Right renal cortex interstitium (tissue), 3 donors: ENCODE data around the gene ZNF778. TPM values are rescaled to one million over a fixed set of nuclear protein-coding genes. Genes with fewer than 3 reads are reported as not detected.

ENCODE experiments used
- DNase-seq, 3 donors: peaks; one replicate each; pipeline ENCODE4 v3.0.0-alpha.2; 2013; ENCODE audit warnings: low read depth in 3 of 3, low spot score in 2 of 3
- polyA plus RNA-seq, 3 donors: library from polyadenylated mRNA; unstranded; fragments of 120-200 nt; gene quantifications; one replicate each; pipeline ENCODE4 v1.2.1, GENCODE V29; 2013; ENCODE audit not compliant: insufficient read length in 3 of 3

Gene ZNF778
- 1 to 10 TPM; 6.2 to 7.3 (median 6.4) TPM for polyA plus RNA-seq

DNA sequence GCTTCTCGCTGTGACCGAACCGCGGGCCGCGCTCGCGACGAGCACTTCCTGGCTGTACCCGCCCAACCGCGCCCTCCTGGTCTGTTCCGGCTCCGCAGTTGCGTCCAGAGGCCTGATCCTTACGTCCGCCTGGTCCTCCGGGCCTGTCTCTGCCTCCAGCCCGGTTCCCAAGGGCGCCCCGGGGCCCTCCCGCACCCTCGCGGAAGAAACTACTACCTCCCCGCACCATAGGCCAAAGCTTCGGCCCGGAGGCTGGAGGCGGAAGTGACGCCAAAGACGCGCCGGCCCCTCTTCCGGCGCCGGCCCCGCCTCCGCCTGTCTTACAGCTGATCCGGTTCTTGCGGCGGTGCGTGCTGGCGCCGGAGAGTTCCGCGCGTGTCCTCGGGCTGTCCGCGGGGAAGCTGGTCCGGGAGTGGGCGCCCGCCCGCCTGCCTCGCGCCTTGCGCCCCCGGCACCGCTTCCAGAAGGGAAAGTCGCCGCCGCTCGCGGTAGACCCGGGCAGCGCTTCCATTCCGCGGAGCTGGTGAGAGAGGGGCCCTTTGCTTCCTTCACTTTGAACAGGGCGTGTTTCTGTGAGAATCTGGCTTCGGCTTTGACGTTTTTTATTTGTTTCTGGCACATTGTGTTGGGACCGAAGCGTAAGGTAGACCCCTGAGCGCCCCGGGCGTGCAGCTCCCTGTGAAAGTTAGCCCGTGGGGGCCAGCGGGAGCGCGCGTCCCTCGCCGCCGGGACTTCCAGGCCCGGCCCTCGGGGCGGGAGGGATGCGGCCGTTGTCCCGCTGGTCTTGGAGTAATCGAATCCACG is at the start of gene ZNF778:
TSS of gene ZNF778 (plus strand) at position 316 of the 804 bp plus-strand sequence. CDS start 3,425 bp downstream, outside the sequence.
- DNase-seq: peak in 1 of 3 donors; percentile 69

DNA sequence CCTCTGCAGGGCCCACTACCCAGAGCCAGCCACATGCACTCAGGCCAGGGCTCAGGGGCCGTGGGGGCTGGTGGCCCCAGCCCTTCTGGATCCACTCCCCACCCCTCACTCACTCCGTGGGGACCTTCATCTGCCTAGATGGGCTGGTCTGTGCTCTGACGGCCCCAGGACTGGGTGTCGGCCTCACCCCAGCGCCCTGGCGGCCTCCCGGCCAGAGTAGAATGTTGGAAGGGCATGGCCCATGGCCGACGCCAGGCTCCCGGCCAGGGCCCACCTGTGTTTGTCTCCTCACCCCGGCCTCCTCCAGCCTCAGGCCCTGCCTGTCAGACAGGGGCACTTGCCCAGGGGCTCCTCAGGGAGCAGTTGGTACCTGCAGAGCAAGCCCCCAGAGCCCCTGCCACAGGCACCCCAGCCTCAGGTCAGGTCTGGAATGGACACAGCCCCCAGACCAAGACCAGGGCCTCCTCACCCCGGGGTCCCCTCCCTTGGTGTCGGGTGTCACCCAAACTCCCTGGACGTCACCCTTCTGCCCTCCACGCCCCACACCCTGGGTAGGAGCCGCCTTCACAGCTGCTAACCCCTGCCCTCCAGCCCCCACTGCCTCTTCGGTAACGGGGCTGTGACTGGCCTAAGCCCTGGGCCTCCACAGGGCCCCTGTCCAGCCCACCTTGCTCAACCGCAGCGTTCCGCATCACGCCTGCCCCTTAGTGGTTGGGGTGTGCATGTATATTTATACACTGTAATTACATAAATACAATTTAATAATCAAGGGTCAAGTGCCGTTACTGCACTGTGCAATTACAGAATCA is 48.9 kb upstream of the ZNF778 start:
- DNase-seq: no peak

DNA sequence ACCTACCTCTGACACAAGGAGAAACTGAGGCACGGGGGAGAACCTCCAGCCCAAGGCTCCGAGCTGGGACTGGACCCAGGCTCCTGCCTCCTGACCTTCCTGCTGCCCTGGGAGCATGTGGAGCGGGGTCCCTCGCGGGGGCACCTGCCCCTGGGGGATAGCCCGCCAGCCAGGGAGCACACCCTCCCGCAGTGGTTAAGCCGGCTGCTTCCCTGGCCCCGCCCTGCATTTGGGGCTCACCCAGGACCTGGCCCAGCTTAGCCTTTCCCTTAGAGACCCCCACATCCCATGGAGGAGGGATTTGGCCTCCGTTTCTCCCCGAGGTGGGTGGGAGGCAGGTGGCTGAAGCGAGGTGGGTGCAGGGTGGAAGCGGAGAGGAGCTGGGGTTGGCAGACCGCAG is 47.7 kb upstream of the ZNF778 start:
- DNase-seq: no peak

DNA sequence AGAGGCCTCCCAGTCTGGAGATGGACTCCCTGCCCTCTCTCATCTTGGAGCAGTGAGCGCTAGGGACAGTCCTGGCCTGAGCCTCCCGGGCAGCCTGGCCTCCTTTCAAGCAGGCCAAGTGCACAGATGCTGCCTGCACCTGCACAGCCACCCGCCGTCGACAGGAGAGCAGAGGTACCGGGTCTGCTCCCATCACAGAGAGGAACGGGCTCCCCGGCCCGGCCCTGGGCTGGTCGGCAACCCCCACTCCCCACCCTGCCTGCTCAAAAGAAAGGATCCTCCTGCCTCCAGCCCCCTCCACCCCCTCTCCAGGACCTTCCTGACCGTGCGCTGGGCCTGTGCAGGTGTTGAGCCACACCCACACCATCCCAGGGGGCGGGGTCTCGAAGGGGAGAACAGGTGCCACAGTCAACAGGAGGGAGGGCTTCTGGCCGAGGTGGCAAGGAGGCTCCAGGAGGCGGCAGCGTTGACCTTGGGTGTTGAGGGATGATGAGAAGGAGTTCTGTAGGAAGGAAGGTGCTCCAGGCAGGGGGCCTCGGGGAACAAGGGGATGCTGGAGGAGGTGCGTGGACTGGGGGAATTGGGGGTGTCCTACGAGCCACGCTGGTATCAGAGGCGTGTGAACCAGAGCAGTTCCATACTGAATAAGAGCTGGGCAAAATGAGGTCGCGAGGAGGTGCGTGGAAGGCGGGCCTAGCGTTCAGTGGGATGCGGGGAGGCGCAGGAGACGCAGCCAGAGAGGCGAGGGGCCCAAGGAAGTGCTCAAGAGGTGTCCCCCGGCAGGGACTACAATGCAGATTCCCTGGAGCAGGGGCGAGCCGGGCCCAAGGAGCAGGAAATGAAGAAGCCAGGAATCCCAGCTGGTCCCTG is 46.9 kb upstream of the ZNF778 start:
- no peak for DNase-seq

DNA sequence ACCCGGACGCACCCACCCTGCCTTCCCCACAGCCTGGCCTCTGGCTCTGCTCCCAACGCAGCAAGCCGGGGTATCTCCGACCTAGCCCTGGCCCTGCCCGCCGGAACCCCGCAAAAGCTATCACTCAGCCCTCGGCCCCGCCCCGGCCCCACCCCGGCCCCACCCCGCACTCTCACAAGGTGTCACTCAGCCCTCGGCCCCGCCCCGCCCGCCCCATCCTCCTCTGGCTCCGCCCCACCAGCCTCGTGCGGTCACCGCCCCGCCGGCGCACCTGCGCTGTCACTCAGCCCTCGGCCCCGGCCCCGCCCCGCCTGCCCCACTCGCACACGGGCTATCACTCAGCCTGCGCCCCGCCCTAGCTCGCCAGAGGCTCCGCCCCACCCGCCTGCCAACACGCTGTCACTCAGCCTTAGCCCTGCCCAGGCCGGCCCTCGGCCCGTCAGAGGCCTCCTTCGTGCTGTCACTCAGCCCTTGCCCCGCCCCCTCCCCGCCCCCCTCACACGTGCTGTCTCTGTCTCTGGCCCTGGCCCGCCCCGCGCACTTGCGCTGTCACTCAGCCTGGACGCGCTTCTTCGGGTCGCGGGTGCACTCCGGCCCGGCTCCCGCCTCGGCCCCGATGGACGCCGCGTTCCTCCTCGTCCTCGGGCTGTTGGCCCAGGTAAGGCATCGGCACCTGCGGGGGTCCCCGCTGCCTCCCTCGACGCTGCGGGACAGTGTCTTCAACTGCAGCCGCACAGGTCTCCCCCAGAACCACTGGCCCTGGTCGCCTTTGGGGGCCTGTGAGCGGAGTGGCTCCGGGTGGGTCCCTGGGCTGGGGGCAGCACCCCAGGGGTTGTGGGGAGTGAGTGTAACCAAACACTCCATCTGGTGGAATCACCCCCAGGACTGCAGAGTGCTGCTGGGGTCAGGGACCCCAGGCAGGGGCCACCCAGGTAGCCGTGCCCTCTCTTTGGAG is 46.0 kb upstream of the ZNF778 start, which contains the start of gene CDH15:
TSS of gene CDH15 (plus strand) at position 533 of the 955 bp plus-strand sequence. CDS start at position 617, 84 bp downstream.
- peak; percentile 63 to 81 (median 76) for DNase-seq

DNA sequence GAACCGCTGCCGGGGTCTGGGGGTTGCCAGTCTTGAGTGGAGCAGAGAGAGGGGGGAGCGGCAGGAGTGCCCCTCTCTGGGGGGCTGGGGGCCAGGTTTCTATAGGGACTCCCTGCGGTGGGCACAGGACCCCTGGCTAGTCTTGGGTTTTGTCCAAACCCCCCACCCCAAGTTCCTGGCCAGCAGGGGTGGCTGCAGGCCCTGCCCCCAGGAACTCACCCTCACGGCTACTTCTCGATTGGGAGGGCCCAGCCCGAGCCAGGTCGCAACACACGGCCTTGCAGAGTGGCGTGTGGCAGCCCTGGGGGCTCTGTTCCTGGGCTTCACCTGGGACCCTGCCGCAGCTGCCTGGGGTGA is 45.4 kb upstream of the ZNF778 start:
- no peak for DNase-seq

DNA sequence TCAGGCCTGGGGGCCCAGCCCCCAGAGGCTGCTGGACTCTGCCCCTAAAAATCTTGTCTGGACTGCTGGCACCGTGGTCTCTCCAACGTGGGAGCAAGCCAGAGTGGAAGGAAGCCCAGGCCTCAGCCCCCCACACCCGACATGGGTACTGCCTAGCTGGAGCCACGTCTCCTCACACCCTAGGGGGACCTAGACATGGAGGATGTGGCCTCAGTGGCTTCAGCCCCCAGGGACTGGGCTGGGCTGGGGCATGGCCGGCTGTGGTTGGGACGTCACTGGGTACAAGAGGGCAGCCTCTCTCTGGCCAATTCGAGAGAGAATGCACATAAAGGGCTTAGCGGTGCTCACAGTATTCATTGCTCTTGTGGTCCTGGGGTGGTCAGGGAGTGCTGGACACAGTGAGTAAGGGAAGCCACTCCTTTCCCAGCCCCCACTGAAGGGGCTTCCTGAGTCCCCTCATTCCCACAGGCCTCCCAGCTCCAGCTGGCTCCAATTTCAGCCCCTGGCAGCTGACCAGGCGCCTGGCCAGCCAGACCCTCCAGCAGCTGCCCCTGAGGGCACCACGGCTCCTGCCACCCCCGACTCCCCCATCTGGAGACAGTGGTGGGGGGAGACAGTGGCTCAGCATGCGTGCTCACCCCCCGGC is 44.9 kb upstream of the ZNF778 start:
- DNase-seq: no peak

DNA sequence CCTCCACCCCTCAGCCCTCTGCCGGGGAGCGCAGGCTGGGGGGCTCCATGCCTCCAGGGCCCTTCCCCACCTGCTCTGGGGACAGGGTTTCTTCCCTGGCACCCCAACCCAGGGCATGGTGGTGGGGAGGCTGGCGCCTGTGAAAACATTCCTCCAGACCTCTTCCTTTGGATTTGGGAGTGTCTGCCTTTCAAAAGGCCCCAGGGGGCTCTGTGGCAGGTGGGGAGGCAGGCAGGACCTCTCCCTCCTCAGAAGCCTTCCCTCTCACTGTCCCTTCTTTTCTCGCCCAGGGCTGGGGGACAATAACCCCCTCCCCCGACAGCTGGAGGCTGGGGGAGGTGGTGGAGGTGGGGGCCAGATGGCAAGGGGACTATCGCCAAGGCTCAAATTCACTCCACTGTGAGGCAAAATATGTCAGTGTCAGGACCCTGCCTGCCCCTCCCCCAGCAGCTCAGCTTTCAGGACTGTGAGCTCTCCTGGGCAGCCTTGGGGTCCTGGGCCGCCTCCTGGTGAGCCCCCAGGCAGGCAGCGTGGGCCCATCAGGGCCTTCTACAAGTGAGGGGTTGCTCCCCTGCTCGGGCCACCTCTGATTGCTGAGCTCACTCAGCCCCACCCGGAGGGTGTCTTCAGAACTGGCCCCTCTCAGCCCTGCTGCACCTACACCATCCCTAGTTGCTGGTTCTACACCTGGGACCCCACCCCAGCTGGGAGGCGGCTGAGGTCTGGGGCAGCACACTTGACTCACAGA is 44.2 kb upstream of the ZNF778 start:
- no peak for DNase-seq

DNA sequence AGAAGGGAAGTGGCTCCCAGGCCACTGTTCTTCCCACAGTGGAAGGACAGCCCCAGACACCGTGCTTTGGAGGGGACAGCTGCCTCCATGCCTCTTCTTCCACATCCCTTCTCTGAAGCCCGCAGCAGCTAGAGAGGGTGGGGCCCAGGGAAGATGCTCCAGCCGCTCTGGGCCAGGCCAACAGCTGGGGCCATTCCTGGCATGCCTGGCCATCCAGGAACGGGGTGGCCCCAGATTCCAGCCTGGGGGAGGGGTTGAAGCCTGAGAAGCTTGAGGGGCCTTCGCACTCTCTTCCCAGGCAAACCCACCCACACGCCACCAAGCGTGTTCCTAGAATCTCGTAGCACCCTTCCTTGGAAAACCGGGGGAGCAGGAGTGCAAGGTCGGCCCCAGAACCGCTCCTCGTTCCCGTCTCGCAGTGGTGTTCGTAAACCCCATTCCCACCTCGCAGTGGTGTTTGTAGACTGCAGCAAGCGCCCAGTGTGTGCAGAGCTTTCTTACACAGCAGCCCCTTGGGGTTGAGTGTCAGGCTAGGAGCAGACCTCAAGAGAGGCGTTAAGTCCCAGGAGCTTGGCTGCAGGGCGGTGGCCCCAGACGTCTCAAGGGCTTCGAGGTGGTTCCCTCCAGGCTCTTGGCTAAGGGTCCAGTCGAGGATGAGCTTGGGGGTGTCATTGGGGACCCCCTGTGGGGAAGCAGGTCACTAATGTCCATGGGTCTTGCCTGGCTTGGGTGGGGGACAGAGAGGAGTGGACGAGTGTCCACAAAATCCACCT is 43.3 kb upstream of the ZNF778 start:
- no peak for DNase-seq

DNA sequence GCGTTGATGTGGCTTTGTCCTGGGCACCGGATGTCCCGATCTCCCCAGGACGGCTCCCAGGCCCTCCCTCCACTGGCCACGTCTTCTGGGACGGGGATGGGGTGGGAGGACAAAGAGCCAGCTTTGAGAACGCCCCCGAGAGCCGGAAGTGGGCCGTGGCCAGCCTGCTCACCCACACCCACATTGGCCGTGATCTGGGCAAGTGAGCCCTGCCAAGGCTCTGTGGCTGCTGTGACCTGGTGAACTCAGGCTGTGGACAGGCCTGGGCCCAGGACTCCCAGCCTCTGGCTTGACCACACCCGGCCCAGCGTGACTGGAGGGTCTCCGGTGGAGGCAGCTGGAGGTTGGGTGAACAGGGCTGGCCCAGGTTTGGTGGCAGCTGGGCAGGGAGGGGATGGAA is 42.6 kb upstream of the ZNF778 start:
- DNase-seq: no peak

DNA sequence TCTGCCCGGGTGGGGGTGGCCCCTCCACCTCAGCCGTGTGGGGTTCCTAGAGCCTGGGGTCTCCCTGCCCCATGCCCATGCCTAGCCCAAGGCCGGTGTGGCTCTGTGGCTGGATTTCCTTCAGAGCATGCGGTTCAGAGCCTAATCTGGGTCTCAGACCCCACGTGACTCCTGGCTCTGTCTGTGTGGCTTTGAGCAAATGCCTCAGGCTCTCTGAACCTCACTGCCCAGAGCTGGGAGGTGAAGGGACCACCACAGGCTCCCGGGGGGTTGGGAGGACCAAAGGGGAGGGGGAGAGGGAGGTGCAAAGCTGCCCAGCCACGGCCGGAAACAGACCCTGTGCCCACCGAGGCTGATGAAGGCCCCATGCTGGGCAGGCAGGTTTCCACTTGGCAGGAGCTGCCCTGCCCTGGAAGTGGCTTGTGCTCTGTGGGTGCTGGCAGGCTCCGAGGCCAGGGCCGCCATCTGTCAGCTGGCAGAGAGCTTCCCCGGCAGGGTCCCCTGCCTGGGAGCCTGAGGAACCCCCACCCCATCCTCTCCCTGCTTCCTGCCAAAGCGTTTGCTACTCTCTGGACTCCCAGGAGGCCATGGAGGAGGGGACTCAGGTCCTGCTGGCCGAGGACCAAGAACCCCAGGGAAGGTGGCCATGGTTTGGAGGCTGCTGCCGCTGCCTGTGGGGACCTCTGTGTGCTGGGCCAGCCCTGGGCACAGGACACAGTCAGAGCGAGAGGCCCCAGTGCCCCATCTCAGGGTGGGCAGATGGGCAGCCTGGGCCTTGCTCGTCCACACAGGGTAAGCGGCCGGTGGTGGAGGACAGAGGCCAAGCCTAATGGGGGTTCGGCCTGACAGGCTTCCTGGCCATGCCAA is 42.0 kb upstream of the ZNF778 start:
- DNase-seq: no peak

DNA sequence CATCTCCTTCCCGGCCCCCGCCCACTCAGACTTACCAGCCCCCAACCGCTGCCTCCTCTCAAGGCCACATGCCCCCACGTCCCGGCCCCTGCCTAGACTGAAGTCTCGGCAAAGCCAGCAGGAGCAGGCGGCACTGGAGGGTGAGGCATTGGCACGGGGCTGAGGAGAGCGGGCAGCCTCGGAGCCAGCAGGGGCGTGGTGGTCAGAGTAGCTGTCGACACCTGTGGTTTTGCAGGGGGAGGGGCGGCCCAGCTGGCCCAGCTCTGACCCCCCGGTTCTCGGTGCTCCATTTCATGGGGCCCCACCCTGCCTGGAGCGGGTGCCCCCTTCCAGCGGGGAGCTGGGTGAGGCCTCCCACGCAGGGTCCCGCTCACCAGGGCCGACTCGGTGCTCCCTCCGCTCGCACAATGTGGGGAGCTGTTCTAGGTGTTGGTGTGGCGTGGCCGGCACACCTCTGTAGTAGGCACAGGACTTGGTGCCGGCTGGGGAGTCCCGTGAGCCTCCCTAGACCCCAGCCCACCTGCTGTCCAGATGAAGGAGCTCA is 41.3 kb upstream of the ZNF778 start:
- DNase-seq: no peak

DNA sequence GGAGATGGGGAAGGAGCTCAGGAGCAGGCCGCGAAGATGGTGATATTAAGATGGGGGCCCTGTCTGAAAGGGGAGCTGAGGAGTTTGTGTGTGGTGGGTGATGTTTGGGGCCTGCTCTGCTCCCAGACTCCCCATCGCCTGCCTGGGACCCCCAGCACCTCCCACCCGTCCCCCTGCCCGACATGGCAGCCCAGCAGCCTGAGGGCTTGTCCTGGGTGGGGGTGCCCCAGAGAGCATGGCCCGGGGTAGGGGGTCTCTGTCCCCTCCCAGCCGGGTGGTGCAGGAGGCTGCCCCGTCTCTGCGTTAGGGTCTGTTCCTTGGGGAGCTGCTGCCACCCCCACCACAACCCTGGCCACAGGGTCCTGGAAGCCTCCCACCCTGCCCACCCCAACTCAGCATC is 40.8 kb upstream of the ZNF778 start:
- no peak for DNase-seq

DNA sequence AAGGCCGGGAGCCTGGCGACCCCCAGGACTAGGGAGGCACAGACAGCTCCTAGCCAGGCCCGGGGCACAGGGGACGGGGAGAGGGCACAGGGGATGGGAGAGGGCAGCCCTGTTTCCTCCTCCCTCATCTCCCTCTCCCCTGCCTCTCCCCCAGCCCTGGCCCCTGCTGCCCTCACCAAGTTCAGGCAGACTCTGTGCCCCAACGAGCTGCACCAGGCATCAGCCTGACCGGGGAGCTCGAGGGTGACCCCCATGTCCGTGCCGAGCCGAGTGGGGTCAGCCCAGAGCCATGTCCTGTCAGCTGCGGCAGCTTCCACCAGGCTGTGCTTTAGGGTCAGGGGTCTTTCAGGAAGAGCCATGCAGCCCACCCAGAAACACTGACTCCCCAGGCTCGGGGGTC is 40.0 kb upstream of the ZNF778 start:
- no peak for DNase-seq

DNA sequence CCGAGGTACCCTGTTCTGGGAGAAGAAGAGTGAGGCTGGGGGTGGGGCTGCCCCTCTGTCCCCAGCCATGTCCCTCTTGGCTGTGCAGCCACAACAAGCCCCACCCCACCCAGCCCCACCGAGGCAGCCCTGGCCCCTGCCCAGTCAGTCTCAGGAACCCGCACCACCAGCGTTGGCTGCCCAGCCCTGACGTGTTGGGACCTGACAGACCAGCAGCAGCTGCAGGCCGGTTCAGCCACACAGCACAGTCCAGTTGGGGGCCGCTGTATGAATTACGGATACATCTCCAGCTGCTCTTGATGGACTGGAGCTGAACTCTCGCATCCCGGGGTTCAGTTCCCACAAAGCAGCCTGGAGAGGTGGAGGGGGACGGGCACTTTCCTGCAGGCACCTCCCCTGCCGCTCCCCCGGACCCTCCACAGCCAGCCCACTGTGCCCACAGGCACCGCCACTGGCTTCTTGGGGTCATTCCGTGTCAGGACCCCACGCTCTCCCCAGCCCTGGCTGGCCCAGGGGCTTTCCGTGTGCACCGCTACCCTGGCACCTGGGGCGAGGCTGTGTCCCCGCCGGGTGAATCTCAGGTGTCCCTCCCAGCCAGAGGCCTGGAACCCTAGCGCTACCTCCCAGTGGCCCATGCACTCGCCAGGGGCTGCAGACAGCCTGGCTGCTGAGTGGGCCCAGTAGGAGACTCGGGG is 38.9 kb upstream of the ZNF778 start:
- no peak for DNase-seq

DNA sequence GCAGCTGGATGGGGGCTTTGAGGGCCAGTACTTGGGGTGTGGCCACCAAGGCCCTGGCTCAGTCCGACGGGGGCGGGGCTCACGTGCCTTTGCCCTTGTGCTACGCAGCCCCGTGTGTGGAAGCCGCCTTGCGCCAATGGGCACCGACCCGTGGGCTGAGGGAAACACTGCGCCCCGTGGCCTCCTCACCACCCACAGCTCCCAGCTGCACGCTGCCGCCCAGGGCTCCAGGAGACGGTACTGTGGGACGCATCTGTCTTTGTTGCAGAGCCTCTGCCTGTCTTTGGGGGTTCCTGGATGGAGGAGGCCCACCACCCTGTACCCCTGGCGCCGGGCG is 38.4 kb upstream of the ZNF778 start:
- no peak for DNase-seq
